Measurements from ENCODE around the gene KCNMB4.
"Not testable (repeated sequence)": the region's sequence is repeated elsewhere in the genome, so short reads cannot be mapped to it uniquely, and the experiment has no call there.

The KCNMB4 gene

GRCh38 chr12:70359458-70360197 lies 6.5 kb upstream of the KCNMB4 start:
- no peaks in the 10 kb centered on the region for H3K9me3 Mint-ChIP-seq (ENCODE audit: low read depth)
- peaks cover 13% of the 10 kb centered on the region for H3K4me1 Mint-ChIP-seq (ENCODE audit: low read depth)
- no peaks in the 10 kb centered on the region for H3K27me3 Mint-ChIP-seq
- no peak overlapping the region for H3K4me3 Mint-ChIP-seq
- H3K36me3 Mint-ChIP-seq, result peaks cover 2% of the 10 kb centered on the region
- no peak overlapping the region for H3K27ac Mint-ChIP-seq

- peaks cover 14% of the 10 kb centered on the region for H3K4me1 Mint-ChIP-seq (ENCODE audit: low read depth)
- H3K4me3 Mint-ChIP-seq, result no peak overlapping the region
Measured at GRCh38 chr12:70360218-70360617, 5.9 kb upstream of the KCNMB4 start.

GRCh38 chr12:70364695-70365397 lies 1.2 kb upstream of the KCNMB4 start:
- Mint-ChIP-seq H3K9me3 (ENCODE audit: low read depth) (no peaks in the 10 kb centered on the region), H3K27ac (no peak overlapping the region), H3K27me3 (no peaks in the 10 kb centered on the region), H3K36me3 (no peaks in the 10 kb centered on the region), H3K4me1 (ENCODE audit: low read depth) (peaks cover 29% of the 10 kb centered on the region), H3K4me3 (peak overlapping the region; percentile 85)

More at GRCh38 chr12:70360218-70360617, 5.9 kb upstream of the KCNMB4 start:
- Mint-ChIP-seq H3K36me3 (peaks cover 2% of the 10 kb centered on the region), H3K27me3 (no peaks in the 10 kb centered on the region), H3K9me3 (ENCODE audit: low read depth) (no peaks in the 10 kb centered on the region), H3K27ac (no peak overlapping the region)

- Mint-ChIP-seq H3K27ac (no peak overlapping the region), H3K9me3 (ENCODE audit: low read depth) (no peaks in the 10 kb centered on the region), H3K36me3 (no peaks in the 10 kb centered on the region), H3K27me3 (no peaks in the 10 kb centered on the region), H3K4me1 (ENCODE audit: low read depth) (peaks cover 30% of the 10 kb centered on the region), H3K4me3 (peak overlapping the region; percentile 85)
Measured at GRCh38 chr12:70365398-70365647, 767 bp upstream of the KCNMB4 start.

GRCh38 chr12:70366581-70367257 lies 629 bp downstream of the KCNMB4 start:
- peaks cover 30% of the 10 kb centered on the region for H3K4me1 Mint-ChIP-seq (ENCODE audit: low read depth)
- H3K27me3 Mint-ChIP-seq, result no peaks in the 10 kb centered on the region
- H3K36me3 Mint-ChIP-seq, result peaks cover 2% of the 10 kb centered on the region
- no peaks in the 10 kb centered on the region for H3K9me3 Mint-ChIP-seq (ENCODE audit: low read depth)
- H3K27ac Mint-ChIP-seq, result peak overlapping the region; percentile 58
- peak overlapping the region; percentile 93 for H3K4me3 Mint-ChIP-seq

GRCh38 chr12:70367258-70368141 lies 1.4 kb downstream of the KCNMB4 start:
- peak overlapping the region; percentile 58 for H3K27ac Mint-ChIP-seq
- no peaks in the 10 kb centered on the region for H3K27me3 Mint-ChIP-seq
- peak overlapping the region; percentile 93 for H3K4me3 Mint-ChIP-seq
- H3K36me3 Mint-ChIP-seq, result peaks cover 5% of the 10 kb centered on the region
- peaks cover 30% of the 10 kb centered on the region for H3K4me1 Mint-ChIP-seq (ENCODE audit: low read depth)
- no peaks in the 10 kb centered on the region for H3K9me3 Mint-ChIP-seq (ENCODE audit: low read depth)

- no peaks in the 10 kb centered on the region for H3K9me3 Mint-ChIP-seq (ENCODE audit: low read depth)
- peaks cover 4% of the 10 kb centered on the region for H3K4me1 Mint-ChIP-seq (ENCODE audit: low read depth)
- H3K27me3 Mint-ChIP-seq, result no peaks in the 10 kb centered on the region
- peaks cover 12% of the 10 kb centered on the region for H3K36me3 Mint-ChIP-seq
- no peak overlapping the region for H3K4me3 Mint-ChIP-seq
- H3K27ac Mint-ChIP-seq, result no peak overlapping the region
Measured at GRCh38 chr12:70372881-70373280, 6.8 kb downstream of the KCNMB4 start.

GRCh38 chr12:70379846-70380245 lies 13.8 kb downstream of the KCNMB4 start:
- Mint-ChIP-seq H3K4me1 (ENCODE audit: low read depth) (peaks cover 9% of the 10 kb centered on the region), H3K27ac (no peak overlapping the region), H3K27me3 (no peaks in the 10 kb centered on the region), H3K36me3 (peaks cover 13% of the 10 kb centered on the region), H3K4me3 (no peak overlapping the region), H3K9me3 (ENCODE audit: low read depth) (peaks cover 3% of the 10 kb centered on the region)

- peaks cover 9% of the 10 kb centered on the region for H3K4me1 Mint-ChIP-seq (ENCODE audit: low read depth)
- H3K36me3 Mint-ChIP-seq, result peaks cover 14% of the 10 kb centered on the region
- no peak overlapping the region for H3K27ac Mint-ChIP-seq
- no peaks in the 10 kb centered on the region for H3K27me3 Mint-ChIP-seq
- H3K4me3 Mint-ChIP-seq, result no peak overlapping the region
- peaks cover 3% of the 10 kb centered on the region for H3K9me3 Mint-ChIP-seq (ENCODE audit: low read depth)
Measured at GRCh38 chr12:70383484-70383883, 17.4 kb downstream of the KCNMB4 start.

GRCh38 chr12:70383886-70384285 lies 17.8 kb downstream of the KCNMB4 start:
- Mint-ChIP-seq H3K27ac (no peak overlapping the region), H3K36me3 (peaks cover 14% of the 10 kb centered on the region), H3K9me3 (ENCODE audit: low read depth) (peaks cover 3% of the 10 kb centered on the region), H3K27me3 (no peaks in the 10 kb centered on the region), H3K4me3 (no peak overlapping the region), H3K4me1 (ENCODE audit: low read depth) (peaks cover 9% of the 10 kb centered on the region)

- H3K4me1 Mint-ChIP-seq (ENCODE audit: low read depth), result no peaks in the 10 kb centered on the region
- H3K36me3 Mint-ChIP-seq, result peaks cover 10% of the 10 kb centered on the region
- no peak overlapping the region for H3K4me3 Mint-ChIP-seq
- H3K9me3 Mint-ChIP-seq (ENCODE audit: low read depth), result no peaks in the 10 kb centered on the region
- H3K27me3 Mint-ChIP-seq, result no peaks in the 10 kb centered on the region
- H3K27ac Mint-ChIP-seq, result no peak overlapping the region
Measured at GRCh38 chr12:70386771-70387170, 20.7 kb downstream of the KCNMB4 start.

- H3K9me3 Mint-ChIP-seq (ENCODE audit: low read depth), result no peaks in the 10 kb centered on the region
- H3K27me3 Mint-ChIP-seq, result no peaks in the 10 kb centered on the region
- H3K27ac Mint-ChIP-seq, result no peak overlapping the region
- no peak overlapping the region for H3K4me3 Mint-ChIP-seq
- peaks cover 10% of the 10 kb centered on the region for H3K36me3 Mint-ChIP-seq
- no peaks in the 10 kb centered on the region for H3K4me1 Mint-ChIP-seq (ENCODE audit: low read depth)
Measured at GRCh38 chr12:70389678-70390077, 23.6 kb downstream of the KCNMB4 start.

GRCh38 chr12:70392631-70393030 lies 26.5 kb downstream of the KCNMB4 start:
- not testable (repeated sequence) for H3K27ac Mint-ChIP-seq; H3K4me3 Mint-ChIP-seq; H3K27me3 Mint-ChIP-seq; H3K4me1 Mint-ChIP-seq (ENCODE audit: low read depth); H3K9me3 Mint-ChIP-seq (ENCODE audit: low read depth)
- H3K36me3 Mint-ChIP-seq, result peaks cover 12% of the 10 kb centered on the region

- H3K36me3 Mint-ChIP-seq, result peaks cover 12% of the 10 kb centered on the region
- H3K27me3 Mint-ChIP-seq, result no peaks in the 10 kb centered on the region
- no peak overlapping the region for H3K27ac Mint-ChIP-seq
- no peaks in the 10 kb centered on the region for H3K9me3 Mint-ChIP-seq (ENCODE audit: low read depth)
- H3K4me3 Mint-ChIP-seq, result no peak overlapping the region
- no peaks in the 10 kb centered on the region for H3K4me1 Mint-ChIP-seq (ENCODE audit: low read depth)
Measured at GRCh38 chr12:70393787-70394499, 27.9 kb downstream of the KCNMB4 start.
